GM18517 (cell line): Measurements from ENCODE around the gene GLI3.

Experiments used
- ATAC-seq: cut with Tn5 transposase; IDR thresholded peaks from one replicate; pipeline ENCODE4 v1.9.1; 2021; ENCODE audit warnings: mild to moderate bottlenecking, moderate library complexity; ENCODE audit not compliant: unreplicated experiment

The GLI3 gene

DNA sequence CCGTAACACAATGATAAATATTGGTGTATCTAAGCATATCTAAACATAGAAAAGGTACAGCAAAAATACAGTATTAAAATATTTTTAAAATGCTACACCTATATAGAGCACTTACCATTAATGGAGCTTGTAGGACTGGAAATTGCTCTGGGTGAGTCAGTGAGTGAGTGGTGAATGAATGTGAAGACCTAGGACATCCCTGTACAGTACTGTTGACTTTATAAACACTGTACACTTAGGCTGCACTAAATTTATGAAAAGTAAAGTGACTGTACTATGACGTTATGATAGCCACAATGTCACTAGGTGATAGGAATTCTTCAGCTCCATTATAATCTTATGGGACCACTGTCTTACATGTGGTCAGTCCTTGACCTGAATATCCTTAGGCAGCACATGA is 147.0 kb downstream of the GLI3 start:
- ATAC-seq, result no peak

DNA sequence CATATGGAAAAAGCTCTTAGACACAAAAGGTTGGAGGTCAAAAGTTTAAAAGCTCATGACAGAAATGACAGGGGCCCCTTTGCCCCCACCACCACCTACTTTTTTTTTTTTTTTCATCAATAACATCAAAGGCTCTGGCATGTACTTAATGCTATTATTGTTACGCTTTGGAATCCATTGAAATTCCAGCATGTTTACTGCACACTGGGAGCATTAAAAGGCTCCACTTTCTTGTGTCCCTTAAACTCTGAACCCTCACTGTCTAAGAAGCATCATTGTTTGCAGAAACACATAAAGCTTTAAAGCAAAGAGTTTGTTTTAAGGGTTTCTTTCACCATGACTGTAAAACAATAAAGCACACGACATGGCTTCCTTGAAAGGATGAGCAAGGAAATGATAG is 149.4 kb downstream of the GLI3 start:
- no peak for ATAC-seq

DNA sequence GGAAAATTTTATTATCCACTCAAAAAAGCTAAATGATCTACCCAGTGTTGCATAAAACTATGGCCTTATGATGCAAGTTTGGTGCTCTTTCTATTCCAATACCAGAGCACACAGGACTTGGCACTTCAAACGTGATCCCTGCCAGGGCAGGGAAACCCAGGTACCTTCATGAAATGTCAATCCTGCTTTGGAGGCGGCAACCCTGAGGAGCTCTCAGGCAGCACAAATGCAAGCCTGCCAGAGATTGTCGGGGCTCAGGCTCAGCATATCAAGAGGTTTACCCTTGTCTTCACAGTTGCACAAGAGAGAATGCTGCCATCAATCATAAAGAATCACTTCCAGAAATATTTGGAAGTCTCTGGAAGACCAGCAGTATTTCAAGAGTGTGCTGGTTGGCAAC is 151.5 kb downstream of the GLI3 start:
- no peak for ATAC-seq

DNA sequence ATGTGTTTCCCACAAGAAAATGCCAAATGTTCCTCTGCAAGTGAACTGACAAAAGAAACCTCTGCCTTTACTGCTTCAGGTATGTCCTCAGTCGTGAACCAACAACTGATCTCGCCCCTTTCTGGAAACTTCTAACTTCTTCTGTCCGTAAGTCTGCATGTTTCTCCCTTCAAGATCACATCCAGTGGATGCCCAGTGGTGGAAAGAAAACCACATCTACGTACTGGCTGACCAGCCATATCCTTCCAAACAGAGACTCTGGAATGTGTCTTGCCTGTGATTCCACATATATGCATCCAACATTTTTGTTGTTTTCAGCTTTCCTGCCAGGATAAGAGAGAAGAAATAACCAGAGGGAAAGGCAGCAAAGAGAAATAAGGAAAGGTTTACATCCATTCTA is 152.7 kb downstream of the GLI3 start:
- ATAC-seq, result no peak

DNA sequence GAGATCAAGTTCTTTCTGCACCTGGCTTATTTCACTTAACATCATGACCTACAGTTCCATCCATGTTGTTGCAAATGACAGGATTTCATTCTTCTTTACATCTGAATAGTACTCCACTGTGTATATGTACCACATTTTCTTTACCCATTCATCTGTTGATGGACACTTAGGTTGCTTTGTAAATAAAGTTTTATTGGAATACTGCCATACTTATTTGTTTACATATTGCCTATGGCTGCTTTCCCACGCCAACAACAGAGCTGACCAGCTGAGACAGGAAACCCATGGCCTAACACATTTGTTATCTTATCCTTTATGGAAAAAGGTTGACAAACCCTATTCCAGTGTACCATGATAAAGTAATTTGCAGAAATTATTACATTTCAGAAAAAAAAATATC is 153.7 kb downstream of the GLI3 start:
- no peak for ATAC-seq

DNA sequence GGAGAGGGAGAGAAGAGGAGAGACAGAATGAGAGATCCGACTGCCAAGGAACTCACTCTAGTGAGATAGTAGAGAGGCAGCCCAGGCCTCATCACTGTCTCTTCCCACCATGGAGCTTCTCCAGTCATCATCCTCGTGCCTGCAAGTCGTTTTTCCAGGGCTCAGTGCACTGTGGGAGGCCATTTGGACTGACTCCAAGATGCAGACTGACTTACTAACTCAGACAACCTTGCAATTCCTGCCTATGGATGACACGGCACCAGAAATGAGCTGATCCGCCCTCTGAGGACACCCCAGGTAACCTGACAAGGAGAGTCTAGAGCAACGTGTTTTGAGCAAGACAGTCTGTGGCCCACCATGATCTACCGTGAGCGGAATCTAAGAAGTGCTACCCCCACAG is 154.9 kb downstream of the GLI3 start:
- ATAC-seq, result no peak

DNA sequence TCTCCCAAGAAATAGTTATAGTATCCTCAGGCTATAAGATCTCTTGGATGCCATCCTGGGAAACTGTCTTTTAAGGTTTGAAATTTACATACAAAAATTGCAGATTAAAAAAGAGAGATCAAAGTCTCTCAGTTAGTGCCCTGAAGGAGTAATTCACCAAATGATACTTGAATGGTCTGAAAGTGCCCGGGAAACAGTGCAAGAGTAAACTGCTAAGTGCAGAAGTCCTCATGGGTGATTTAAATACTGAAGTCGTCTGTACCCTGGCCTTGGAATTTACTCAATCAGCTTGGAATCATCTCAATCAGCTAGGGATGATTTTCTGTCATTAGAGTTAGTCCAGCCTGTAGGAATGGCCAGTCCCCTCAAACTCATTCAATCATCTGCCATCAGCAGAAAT is 155.3 kb downstream of the GLI3 start:
- no peak for ATAC-seq

DNA sequence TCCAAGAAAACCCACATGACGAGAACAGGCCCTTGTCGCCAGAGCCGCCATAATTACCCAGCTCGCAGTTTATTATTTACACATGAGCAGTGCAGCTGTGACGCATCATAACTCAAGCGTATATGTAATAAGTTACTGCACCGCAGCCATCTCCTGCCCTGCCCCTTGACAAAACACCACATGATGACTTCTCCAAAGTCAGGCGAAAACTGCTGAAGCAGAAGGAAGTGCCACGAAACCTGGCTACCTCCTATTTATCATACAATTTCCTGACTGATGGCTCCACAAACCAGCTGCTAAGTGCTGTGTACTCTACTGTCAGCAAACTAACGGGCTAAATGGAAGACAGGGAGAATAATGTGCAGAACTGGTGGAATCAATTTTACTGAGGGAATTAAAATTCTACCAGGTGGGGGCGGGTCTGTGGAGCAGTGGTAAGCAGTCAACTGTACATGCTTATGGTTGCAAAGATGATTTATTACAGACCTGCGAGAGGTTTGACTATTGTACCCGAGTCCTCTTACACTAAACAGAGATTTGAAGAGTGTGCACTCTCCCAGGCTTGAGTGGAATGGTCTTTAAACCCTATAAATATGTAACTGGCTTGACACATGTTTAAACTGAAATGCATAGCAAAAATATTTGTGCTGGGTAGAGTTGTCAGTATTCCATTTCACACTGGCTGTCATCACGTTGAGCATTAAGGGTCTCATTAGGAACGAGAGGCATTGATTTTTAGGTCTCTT is 156.0 kb downstream of the GLI3 start:
- no peak for ATAC-seq

DNA sequence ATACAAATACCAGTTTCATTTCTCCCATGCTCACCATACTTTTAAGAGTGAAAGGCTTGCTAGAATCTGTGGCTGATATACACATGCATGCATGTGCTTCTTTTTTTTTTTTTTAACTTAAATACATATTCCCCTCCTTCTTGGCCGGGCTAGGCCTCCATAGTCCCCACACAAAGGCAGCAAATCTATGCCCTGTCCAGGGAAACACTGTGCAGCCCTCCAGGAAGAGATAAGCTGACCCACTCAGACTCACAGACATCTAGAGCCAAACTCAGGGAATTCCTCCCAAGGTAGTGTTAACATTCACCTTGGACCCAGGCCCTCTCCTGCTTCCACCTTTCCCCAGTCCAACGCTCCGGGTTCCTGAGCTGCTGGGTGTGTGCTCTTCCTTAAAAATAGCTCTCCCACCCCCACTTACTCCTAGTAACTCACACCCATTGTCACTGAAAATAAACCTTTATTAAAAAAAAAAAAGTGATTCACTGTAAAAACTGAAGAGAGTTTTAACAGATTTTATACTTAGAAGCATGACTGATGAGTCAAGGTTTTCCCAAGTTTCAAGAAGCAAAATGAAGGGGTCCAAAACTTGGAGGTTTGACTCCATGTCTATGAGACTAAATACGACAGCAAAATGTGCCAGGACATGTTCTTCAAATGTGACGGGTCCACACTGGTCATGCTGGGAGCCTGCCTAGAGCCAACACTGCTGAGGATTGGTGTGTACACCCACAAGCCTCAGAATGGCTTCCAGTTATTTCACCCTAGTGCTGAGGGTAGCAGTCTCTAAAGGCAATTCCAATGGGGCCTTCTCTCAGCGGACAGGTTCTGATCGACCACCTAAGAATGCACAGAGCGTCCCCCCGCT is 159.5 kb downstream of the GLI3 start:
- ATAC-seq, result no peak

DNA sequence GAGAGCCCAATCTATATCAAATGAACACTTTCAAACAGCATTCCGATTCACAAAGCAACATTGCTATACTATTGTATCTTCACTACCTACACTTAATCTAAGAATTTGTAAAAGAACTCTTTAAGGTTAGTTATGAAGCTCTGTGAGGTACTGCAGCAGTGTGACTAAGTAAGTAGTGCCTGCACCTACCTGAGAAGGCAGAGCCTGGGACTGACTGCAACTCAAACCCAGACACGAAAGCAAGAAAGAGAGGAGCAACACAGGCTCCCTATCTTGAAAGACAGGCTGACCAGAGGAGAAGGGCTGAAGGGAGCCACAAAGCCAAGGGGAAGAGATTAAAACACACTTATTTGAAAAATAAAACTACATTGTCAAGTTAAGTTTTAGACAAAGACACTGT is 160.1 kb downstream of the GLI3 start:
- ATAC-seq, result no peak

DNA sequence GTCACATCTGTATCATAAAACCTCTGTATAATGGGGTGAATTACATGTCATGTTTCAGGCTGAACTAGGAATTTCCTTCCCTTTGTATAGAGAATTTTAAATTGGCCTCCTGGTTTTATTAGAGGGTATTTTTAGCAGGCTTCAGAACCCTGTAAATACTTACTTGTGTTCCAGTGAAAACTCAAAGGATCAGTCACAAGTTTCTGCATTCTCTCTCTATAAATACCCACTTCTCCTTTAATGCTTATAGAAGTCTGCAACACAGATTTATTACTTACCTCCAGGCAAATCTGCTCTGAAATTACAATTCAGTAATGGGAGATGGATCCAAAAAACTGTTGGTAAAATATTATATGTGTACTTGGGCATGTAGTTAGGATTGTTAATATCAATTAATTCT is 161.6 kb downstream of the GLI3 start:
- ATAC-seq, result no peak

DNA sequence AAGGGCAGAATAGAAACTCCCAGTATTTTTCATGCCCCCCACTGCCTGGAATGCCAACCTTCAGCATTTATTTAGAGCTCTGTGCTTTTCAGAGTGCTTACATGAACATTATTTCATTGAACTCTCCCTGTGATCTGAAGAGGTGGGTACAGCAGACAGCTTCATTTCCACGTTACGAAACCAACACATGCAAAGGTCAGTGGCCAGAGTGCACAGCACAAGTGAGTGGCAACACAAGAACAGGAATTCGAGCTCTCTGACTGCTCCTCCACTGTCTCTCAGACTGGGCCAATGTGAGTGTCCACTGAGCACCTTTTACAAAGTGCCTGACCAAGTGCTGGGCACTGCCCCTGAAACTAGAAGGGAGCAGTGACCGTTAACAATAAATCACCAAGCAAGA is 162.9 kb downstream of the GLI3 start:
- ATAC-seq, result no peak

DNA sequence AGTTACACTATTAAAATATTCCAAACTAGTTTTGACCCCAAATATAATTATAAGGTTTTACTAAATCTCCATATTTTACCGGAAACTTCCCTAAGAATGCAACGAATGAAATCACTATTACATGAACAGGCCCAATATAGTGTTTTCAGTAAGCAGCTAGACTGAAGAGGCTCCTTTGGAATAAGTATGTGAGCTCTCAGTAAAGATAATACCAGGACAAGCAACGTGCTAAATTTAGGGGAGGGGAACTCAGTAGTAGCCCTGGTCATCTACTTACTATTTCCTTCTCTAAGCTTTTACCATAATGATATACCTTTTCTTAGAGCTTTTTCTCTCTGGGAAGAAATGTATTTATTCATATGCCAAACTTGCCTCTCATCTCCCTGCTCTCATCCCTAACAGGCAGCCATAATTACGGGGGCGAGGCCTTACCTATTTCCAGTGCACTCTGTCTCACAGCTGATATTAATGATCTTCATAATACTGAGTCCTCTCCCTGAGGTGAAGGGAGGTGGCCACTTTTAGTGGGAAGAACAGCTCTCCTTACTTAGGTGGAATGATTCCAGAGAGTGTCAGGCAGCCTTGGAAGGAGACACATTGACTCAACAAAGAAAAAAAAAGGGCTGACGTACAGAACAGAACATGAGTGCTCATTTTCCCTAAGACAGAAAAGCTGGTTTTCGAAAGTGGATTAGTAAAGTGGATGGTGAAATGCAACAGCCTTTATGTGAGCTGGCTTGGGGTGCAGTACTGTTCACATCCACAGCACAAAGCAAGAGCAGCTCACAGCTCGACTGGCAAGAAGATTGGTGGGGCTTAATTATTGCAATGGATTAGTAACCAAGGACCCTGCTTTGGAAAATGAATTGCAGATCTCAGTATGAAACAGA is 165.4 kb downstream of the GLI3 start:
- no peak for ATAC-seq

DNA sequence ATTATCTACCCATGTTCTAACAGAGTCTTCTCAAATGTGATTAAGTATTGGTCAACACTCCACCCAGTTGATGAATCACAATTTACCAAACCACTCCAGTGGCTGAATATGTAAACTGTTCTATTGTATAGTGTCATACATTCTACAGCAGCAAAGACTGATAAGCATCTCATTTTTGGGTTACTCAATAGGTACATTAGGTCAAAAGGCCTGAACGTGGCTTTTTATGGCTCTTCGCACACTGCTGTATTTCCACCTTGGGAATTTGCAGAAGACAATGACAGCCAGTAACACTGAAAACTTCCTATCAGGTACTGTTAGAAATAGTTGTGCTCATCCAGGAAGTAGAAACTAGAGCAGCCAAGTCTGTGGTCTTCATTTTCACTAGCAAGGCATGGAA is 166.9 kb downstream of the GLI3 start:
- no peak for ATAC-seq

DNA sequence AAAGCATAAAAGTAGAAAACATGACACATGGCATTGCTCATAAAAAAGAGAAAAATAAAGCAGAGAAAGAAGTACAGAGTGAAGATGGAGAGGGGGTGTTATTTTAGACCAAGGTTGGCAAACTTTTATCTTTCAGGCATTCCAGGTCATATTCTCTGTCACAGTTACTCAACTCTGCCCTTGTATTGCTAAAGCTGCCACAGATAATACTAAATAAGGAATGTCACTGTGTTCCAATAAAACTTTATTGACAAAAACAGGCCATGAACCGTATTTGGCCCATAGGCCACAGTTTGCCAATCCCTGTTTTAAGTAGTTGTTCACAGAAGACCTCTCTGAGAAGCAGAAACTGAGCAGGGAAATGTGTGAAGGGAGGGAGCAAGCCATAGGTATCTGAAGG is 167.4 kb downstream of the GLI3 start:
- no peak for ATAC-seq

DNA sequence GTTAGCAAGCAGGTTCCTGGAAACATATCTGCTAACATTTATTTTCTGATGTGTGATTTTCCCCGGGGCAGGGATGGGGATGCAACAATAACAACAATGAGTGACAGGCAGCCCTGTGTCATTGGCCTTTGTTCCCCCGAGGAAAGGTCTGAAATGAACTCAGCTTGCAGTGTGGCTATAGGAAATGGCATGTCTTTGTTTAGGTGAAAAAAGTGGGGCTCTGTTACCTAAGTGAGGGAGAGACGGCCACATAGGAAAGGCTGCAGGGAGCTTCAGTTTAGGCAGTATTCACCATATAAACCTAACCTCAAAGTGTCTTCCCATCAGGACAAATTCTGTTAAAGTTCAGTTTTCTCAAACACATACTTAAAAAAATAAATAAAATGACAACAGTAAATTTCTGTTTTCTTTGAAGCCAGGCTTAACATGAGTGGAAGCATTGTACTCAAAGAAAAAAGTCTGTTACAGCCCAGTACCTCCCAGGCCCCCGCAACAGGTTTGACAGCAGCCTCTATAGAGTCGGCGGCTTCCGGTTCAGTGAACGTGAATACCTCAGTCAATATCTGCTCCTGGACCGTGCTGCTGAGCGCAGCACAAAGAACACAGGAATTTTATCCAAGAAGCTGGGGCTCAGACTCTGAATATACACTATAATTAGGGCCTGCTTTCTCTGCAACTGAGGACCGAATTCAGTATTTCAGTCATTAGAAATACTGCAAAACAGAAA is 168.3 kb downstream of the GLI3 start:
- no peak for ATAC-seq

DNA sequence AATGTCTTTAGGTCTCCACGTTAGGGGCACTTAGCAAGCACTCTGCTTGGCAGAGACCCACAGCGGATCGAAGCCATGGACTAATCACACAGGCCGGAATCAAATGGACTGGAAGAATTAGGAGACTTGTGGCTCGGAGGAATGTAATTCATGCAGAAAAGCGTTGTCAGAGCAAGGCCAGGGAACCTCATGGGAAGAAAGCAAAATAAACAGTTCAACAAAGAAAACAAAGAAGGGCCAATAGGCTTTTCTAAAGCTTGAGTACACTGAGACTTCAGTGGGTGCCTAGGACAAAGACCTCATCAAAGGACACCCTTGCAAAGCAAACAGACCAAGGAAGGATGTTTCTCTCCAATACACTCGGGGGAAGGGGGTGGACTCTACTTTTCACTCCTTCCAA is 171.1 kb downstream of the GLI3 start:
- no peak for ATAC-seq

DNA sequence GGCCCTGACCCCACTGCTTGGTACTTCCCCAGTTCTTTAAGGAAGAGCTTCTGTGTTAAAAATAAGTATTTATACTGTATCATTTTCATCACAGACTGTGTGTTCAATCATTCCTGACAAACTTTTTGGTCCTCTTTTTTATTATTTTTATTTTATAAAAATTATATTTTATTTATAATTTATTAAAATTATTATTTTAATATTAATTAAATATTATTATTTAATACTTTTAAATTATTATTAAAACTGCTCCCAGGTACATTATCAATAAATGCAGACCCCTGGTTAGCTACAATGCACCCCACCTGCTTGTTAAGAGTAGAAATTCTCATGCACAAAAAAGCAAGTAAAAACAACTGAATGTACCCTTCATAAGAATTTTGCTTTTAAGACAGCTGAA is 172.0 kb downstream of the GLI3 start:
- no peak for ATAC-seq

DNA sequence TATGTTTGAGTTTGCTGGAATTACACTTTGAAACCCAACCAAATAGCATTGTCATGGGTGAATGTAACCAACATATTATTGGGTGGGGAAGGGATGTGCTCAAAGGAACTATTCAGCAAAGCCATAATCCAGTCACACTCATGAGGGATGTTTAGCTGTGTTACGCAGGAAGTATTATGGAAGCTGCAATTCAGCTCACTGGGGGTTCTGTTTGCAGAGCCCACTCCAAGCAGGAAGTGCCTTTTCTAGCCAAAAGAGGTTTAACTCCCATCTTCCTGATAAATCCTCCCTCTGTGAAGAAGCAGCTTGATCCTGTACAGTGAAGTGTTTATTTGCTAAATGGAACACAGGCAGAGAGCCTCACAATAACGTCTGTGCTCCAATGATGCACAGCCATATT is 172.5 kb downstream of the GLI3 start:
- ATAC-seq, result no peak

DNA sequence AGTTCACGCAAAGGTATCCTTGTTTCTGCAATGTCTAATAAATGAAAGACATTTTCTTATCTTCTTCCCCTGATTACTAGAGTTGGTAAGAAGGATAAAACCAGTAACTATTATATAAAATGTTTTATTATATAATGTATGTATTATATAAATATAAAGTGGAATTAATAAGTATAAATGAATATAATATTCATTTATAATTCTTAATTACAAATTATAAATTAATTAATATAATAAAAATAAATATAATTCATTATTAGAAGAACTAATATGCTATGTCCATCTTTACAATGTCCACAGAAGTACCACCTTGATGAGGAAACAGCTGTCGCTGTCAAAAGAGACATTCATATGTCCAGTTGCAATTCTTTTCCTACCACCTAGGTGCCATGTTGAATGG is 177.7 kb downstream of the GLI3 start:
- no peak for ATAC-seq

DNA sequence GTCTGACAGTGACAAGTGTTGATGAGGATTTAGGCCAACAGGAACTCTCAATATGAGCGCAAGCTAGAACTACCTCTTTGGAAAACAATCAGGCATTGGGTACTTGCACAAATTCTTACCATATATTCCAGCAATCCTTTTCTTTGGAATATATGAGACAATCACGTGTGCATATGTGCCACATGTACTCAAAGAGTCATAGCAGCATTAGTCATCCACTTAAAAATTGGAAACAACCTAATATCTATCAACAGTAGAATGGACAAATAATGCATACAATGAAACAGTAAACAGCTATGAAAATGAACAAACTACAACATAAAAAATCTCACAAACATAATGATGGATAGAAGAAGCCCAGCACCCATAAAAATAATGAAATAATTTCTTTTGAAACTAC is 179.7 kb downstream of the GLI3 start:
- ATAC-seq, result no peak
